GM23248 (cell line): Measurements from ENCODE around the gene AKAP9. TPM values are rescaled to one million over a fixed set of nuclear protein-coding genes. Genes with fewer than 3 reads are reported as not detected.
"Not testable (repeated sequence)": the region's sequence is repeated elsewhere in the genome, so short reads cannot be mapped to it uniquely, and the experiment has no call there.

ENCODE experiments used
- DNase-seq: peaks from one replicate; pipeline ENCODE4 v3.0.0-alpha.2; 2015
- H2AFZ ChIP-seq: fragments of 200-600 bp; sonication (generic); 2 replicates; pipeline ENCODE4 v1.6.1; 2016; ENCODE audit warnings: antibody characterized with exemption
- H3F3A ChIP-seq: fragments of 200-600 bp; sonication (generic); 2 replicates; pipeline ENCODE4 v1.6.1; 2016; ENCODE audit warnings: mild to moderate bottlenecking, antibody characterized with exemption, mixed run types; ENCODE audit not compliant: insufficient read depth
- H3K27ac ChIP-seq: fragments of 200-600 bp; sonication (generic); 2 replicates; pipeline ENCODE4 v1.5.1; 2016; ENCODE audit warnings: mild to moderate bottlenecking
- H3K27me3 ChIP-seq: fragments of 200-600 bp; sonication (generic); replicated peaks from 2 replicates; pipeline ENCODE4 v1.6.1; 2016; ENCODE audit warnings: mild to moderate bottlenecking; ENCODE audit not compliant: insufficient read depth
- H3K36me3 ChIP-seq: fragments of 200-600 bp; sonication (generic); 2 replicates; pipeline ENCODE4 v1.6.1; 2016; ENCODE audit warnings: low read depth, mild to moderate bottlenecking
- H3K4me1 ChIP-seq: fragments of 200-600 bp; sonication (generic); 2 replicates; pipeline ENCODE4 v1.6.1; 2016; ENCODE audit warnings: mild to moderate bottlenecking; ENCODE audit not compliant: insufficient read depth
- H3K4me2 ChIP-seq: fragments of 200-600 bp; sonication (generic); one replicate; pipeline ENCODE4 v1.6.1; 2016; ENCODE audit warnings: mild to moderate bottlenecking; ENCODE audit not compliant: unreplicated experiment
- H3K4me3 ChIP-seq: fragments of 200-600 bp; sonication (generic); 2 replicates; pipeline ENCODE4 v1.5.1; 2016; ENCODE audit warnings: mild to moderate bottlenecking
- H3K79me2 ChIP-seq: fragments of 200-600 bp; sonication (generic); 2 replicates; pipeline ENCODE4 v1.6.1; 2016; ENCODE audit warnings: mild to moderate bottlenecking; ENCODE audit not compliant: insufficient read depth
- H3K9ac ChIP-seq: fragments of 200-600 bp; sonication (generic); 2 replicates; pipeline ENCODE4 v1.6.1; 2016; ENCODE audit warnings: mild to moderate bottlenecking
- H3K9me2 ChIP-seq: fragments of 200-600 bp; sonication (generic); 2 replicates; pipeline ENCODE4 v1.6.1; 2016; ENCODE audit warnings: mixed run types, mild to moderate bottlenecking, moderate library complexity; ENCODE audit not compliant: insufficient read depth
- H3K9me3 ChIP-seq: fragments of 200-600 bp; sonication (generic); one replicate; pipeline ENCODE4 v1.6.1; 2017; ENCODE audit warnings: low read depth
- H4K20me1 ChIP-seq: fragments of 200-600 bp; sonication (generic); 2 replicates; pipeline ENCODE4 v1.6.0; 2016; ENCODE audit not compliant: insufficient read depth
- EZH2 ChIP-seq: fragments of 200-600 bp; sonication (generic); IDR thresholded peaks from 2 replicates; pipeline ENCODE4 v1.6.1; 2018; ENCODE audit warnings: antibody characterized with exemption, mild to moderate bottlenecking; ENCODE audit not compliant: insufficient read depth, poor library complexity, severe bottlenecking
- EZH2phosphoT487 ChIP-seq: fragments of 200-600 bp; sonication (generic); IDR thresholded peaks from 2 replicates; pipeline ENCODE4 v1.6.1; 2018; ENCODE audit warnings: antibody characterized with exemption, moderate library complexity, mild to moderate bottlenecking, low read depth; ENCODE audit not compliant: insufficient read depth
- WGBS, 2 experiments: methylation state at CpG; one replicate each; pipeline ENCODE4 v1.1.6; 2015 to 2017; ENCODE audit warnings: low lambda C conversion rate in 2 of 2, low coverage in 1 of 2; ENCODE audit errors: missing lambda C conversion rate in 2 of 2; 5-methylcytosine and 5-hydroxymethylcytosine counted together
- in situ Hi-C: fragments of 300-500 bp; cut with MboI; formaldehyde crosslinking; loops from 2 replicates; pipeline ENCODE4 v1.15.0; 2020
- polyA plus RNA-seq: library from polyadenylated mRNA; unstranded; fragments of >200 nt; fragmentation: Nextera tagmentation; extraction: Ambion mirVana; gene quantifications from 2 replicates; pipeline ENCODE4 v1.2.1, GENCODE V29; 2016
- total RNA-seq: library from RNA; depleted of rRNA; stranded (reverse); fragments of >200 nt; shearing (Covaris generic); gene quantifications from 2 replicates; pipeline ENCODE4 v1.2.3, GENCODE V29; 2014

AKAP9 gene
- total and polyA plus RNA-seq, 2 experiments from 2014 or later, result 24.1 to 38.8 TPM

DNA sequence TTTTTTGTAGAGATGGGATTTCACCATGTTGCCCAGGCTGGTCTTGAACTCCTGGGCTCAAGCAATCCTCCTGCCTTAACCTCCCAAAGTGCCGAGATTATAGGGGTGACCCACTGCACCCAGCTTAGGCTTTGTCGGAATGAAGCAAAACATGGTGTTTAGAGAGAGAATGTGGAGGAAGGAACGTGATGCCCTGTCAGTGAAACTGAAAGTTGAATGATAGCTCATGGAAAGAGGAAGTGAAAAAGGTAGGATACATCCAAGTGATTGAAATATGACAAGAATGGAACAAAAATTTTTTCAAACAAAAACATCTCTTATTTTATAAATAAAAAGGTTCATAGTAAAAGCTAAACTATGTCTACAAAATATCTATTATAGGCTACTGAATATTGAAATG lies 5.9 kb downstream of the AKAP9 start:
- TF ChIP-seq EZH2 (no peak), EZH2phosphoT487 (no peak)
- Histone ChIP-seq H3K9me3 (no peaks in the 10 kb centered on the region), H3K36me3 (0 out of 2 replicates have a peak, but pooled peaks cover 4% of the 10 kb centered on the region), H3K4me3 (no peak overlapping the region), H4K20me1 (0 out of 2 replicates have a peak, but pooled peaks cover 5% of the 10 kb centered on the region), H3K79me2 (peaks cover 100% of the 10 kb centered on the region), H3K4me1 (peaks cover 21% of the 10 kb centered on the region; the same call in 1 of the 2 replicates), H3K27me3 (no peaks in the 10 kb centered on the region), H2AFZ (no peak overlapping the region), H3K9me2 (no peaks in the 10 kb centered on the region), H3K9ac (no peak overlapping the region), H3K4me2 (no peak overlapping the region), H3F3A (0 out of 2 replicates have a peak, but pooled peaks cover 5% of the 10 kb centered on the region), H3K27ac (no peak overlapping the region)
- whole genome bisulfite sequencing, 2 experiments, result 71 to 77% methylated on average over 3 of the region's 3 CpGs
- in situ Hi-C loops, result no loop called here
- DNase-seq, result no peak

DNA sequence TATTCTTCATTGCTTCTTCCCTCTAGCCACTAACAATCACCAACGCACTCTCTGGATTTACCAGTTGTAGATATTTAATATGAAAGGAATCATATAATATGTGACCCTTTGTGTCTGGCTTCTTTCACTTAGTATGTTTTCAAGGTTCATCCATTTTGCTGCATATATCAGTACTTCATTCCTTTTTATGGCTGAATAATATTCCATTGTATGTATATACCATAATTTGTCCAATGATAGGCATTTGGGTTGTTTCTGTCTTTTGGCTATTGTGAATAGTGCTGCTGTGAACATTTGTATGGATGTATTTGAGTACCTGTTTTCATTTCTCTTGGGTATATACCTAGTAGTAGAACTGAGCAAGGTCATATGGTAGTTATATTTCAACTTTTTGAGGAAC lies 7.3 kb downstream of the AKAP9 start:
- H4K20me1 ChIP-seq, result peaks cover 3% of the 10 kb centered on the region; the same call in 1 of the 2 replicates
- in situ Hi-C loops, result no loop called here
- peaks cover 100% of the 10 kb centered on the region for H3K79me2 ChIP-seq

DNA sequence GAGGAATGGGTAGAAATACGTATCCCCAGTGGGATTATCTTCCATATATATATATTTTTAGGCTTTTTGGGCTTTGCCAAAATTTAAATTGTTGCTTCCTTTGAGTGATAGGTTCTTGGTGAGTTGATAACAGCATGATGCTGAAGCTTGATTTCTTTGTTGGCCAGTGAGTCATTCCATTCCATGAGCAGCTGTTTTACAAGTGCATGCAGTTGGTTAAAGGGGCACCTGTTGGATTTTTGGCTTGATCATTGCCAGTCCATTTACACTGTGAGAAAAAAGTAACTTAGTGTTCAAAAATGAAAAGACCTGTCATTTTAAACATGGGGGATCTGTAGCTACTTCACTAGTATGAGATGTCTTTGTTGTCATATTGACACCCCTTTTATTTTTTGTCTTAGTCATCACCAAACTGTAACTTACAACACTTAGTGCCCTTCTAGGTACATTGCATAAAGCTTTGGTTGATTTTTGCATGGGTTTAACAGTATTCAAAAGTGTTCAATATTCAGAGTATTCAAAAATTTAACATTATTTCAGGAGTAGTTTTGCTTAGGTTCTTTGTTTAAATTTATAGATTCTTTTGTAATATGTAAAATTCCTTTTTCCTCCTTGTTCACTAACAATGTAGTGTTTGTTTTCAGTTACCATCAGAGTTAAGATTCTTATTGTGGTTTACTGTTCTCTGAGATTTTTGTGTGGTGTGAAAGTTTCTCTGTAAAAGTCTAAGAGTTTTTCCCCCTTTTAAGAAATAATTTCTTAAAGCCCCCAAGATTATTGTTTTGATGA lies 8.8 kb downstream of the AKAP9 start:
- Histone ChIP-seq H2AFZ (no peak overlapping the region), H3K79me2 (peaks cover 100% of the 10 kb centered on the region), H3K36me3 (0 out of 2 replicates have a peak, but pooled peaks cover 4% of the 10 kb centered on the region), H3K4me3 (no peak overlapping the region), H4K20me1 (peaks cover 4% of the 10 kb centered on the region; the same call in 1 of the 2 replicates), H3K4me1 (peaks cover 12% of the 10 kb centered on the region; the same call in 1 of the 2 replicates), H3K27me3 (no peaks in the 10 kb centered on the region), H3K9me2 (no peaks in the 10 kb centered on the region), H3F3A (peaks cover 14% of the 10 kb centered on the region; the same call in 1 of the 2 replicates), H3K4me2 (no peak overlapping the region), H3K9me3 (no peaks in the 10 kb centered on the region), H3K27ac (no peak overlapping the region), H3K9ac (no peak overlapping the region)
- in situ Hi-C loops, result no loop called here
- no peak for DNase-seq
- WGBS, 2 experiments, result 90 to 100% methylated on average over 1 of the region's 1 CpG
- TF ChIP-seq EZH2 (no peak), EZH2phosphoT487 (no peak)

More for the DNA sequence above, 7.3 kb downstream of the AKAP9 start:
- no peak for DNase-seq
- Histone ChIP-seq H3K9ac (no peak overlapping the region), H3K4me1 (peaks cover 11% of the 10 kb centered on the region; the same call in 1 of the 2 replicates), H3K4me3 (no peak overlapping the region), H2AFZ (no peak overlapping the region), H3K9me2 (no peaks in the 10 kb centered on the region), H3K36me3 (0 out of 2 replicates have a peak, but pooled peaks cover 4% of the 10 kb centered on the region), H3K9me3 (no peaks in the 10 kb centered on the region), H3K27ac (no peak overlapping the region), H3K27me3 (no peaks in the 10 kb centered on the region), H3K4me2 (no peak overlapping the region), H3F3A (0 out of 2 replicates have a peak, but pooled peaks cover 7% of the 10 kb centered on the region)
- WGBS, 2 experiments, result 96 to 100% methylated on average over 1 of the region's 1 CpG
- no peak for TF ChIP-seq EZH2phosphoT487
- no peak for TF ChIP-seq EZH2

- Histone ChIP-seq H3K79me2 (peaks cover 100% of the 10 kb centered on the region), H2AFZ (no peak overlapping the region), H3K27ac (no peak overlapping the region), H3F3A (peaks cover 9% of the 10 kb centered on the region; the same call in 1 of the 2 replicates), H3K4me2 (no peak overlapping the region), H3K9ac (no peak overlapping the region), H3K9me2 (no peaks in the 10 kb centered on the region), H3K9me3 (no peaks in the 10 kb centered on the region), H3K4me3 (no peak overlapping the region), H4K20me1 (peaks cover 4% of the 10 kb centered on the region; the same call in 1 of the 2 replicates), H3K4me1 (peaks cover 8% of the 10 kb centered on the region; the same call in 1 of the 2 replicates), H3K36me3 (no peaks in the 10 kb centered on the region), H3K27me3 (no peaks in the 10 kb centered on the region)
- peak; percentile 47 for DNase-seq
- TF ChIP-seq EZH2 (no peak), EZH2phosphoT487 (no peak)
- 96 to 97% methylated on average over 3 of the region's 3 CpGs for WGBS, 2 experiments
- in situ Hi-C loops, result no loop called here
Observed at GRCh38 chr7:91953618-91954017, 13.0 kb downstream of the AKAP9 start.

DNA sequence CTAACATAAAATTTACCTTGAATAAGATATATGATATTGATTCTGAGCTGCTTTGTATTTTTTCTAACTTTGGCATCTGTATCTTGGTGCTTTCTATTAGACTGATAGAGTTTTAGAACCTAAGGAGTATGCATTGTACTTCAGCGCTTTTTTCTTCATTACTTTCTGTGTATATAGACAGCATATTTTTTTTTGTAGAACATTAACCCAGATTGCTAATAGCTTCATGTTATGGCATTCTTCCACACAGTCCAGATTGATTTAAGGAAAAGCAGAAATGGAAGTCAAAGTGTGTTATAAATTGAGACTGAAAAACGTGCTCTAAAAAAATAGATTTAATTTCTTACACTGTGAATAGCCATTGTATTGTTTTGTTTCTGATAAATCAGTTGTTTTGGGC lies 15.8 kb downstream of the AKAP9 start:
- DNase-seq, H3K4me1 ChIP-seq, H3F3A ChIP-seq, H3K36me3 ChIP-seq, H4K20me1 ChIP-seq, H2AFZ ChIP-seq, H3K9ac ChIP-seq, H3K27ac ChIP-seq, H3K27me3 ChIP-seq, H3K4me2 ChIP-seq, H3K4me3 ChIP-seq, H3K9me3 ChIP-seq, in situ Hi-C loops, H3K9me2 ChIP-seq: not testable (repeated sequence)
- H3K79me2 ChIP-seq, result peaks cover 100% of the 10 kb centered on the region
- WGBS, 2 experiments, result 72 to 75% methylated on average over 2 of the region's 2 CpGs
